Activated CD8-positive, alpha-beta T cell treated with anti-CD3 and anti-CD28 coated beads for 36 hours (primary cell): ENCODE measurements around the gene LRRC8E. TPM values are rescaled to one million over a fixed set of nuclear protein-coding genes. Genes with fewer than 3 reads are reported as not detected.
"Not testable (repeated sequence)": the region's sequence is repeated elsewhere in the genome, so short reads cannot be mapped to it uniquely, and the experiment has no call there.

Experiments used
- ATAC-seq: fragments of 200-7000 bp; cut with Tn5 transposase; one replicate; pipeline ENCODE4 v1.10.0; 2021; ENCODE audit warnings: mild to moderate bottlenecking, moderate library complexity
- CTCF ChIA-PET: fragments of 350-600 bp; sonication (Branson Sonifier 250); formaldehyde crosslinking; loops from one replicate; lab custom pipeline; 2021; ENCODE audit warnings: antibody characterized with exemption; lab: Charles Lee
- POLR2A ChIA-PET: fragments of 350-600 bp; sonication (Branson Sonifier 250); formaldehyde crosslinking; loops from one replicate; lab custom pipeline; 2021; ENCODE audit warnings: antibody characterized with exemption; lab: Charles Lee
- DNase-seq: peaks from one replicate; pipeline ENCODE4 v3.0.0-alpha.2; 2020
- H3K27ac Mint-ChIP-seq: one replicate; pipeline ENCODE4 v1.8.0; 2021; ENCODE audit warnings: mild to moderate bottlenecking, mixed read lengths
- H3K27me3 Mint-ChIP-seq: one replicate; pipeline ENCODE4 v1.8.0; 2021; ENCODE audit warnings: mixed read lengths
- H3K36me3 Mint-ChIP-seq: one replicate; pipeline ENCODE4 v1.8.0; 2021; ENCODE audit warnings: low read depth, mixed read lengths
- H3K4me1 Mint-ChIP-seq: one replicate; pipeline ENCODE4 v1.8.0; 2021; ENCODE audit warnings: low read depth, mixed read lengths
- H3K4me3 Mint-ChIP-seq: one replicate; pipeline ENCODE4 v1.8.0; 2021; ENCODE audit warnings: mild to moderate bottlenecking, moderate library complexity, mixed read lengths
- H3K9me3 Mint-ChIP-seq: one replicate; pipeline ENCODE4 v1.8.0; 2021; ENCODE audit warnings: mixed read lengths
- CTCF ChIP-seq: fragments of 200-600 bp; IDR thresholded peaks from one replicate; pipeline ENCODE4 v1.8.0; 2022; ENCODE audit warnings: antibody characterized with exemption, mild to moderate bottlenecking
- intact Hi-C: fragments of 100-400 bp; cut with micrococcal nuclease; formaldehyde crosslinking; loops from one replicate; pipeline ENCODE4 v1.10.0; 2022
- total RNA-seq, 2 experiments: library from RNA; stranded (reverse); gene quantifications; one replicate each; pipeline ENCODE4 v1.2.3, GENCODE V29; 2021

Gene LRRC8E
- total RNA-seq, 2 experiments from 2014 or later = not detected

DNA sequence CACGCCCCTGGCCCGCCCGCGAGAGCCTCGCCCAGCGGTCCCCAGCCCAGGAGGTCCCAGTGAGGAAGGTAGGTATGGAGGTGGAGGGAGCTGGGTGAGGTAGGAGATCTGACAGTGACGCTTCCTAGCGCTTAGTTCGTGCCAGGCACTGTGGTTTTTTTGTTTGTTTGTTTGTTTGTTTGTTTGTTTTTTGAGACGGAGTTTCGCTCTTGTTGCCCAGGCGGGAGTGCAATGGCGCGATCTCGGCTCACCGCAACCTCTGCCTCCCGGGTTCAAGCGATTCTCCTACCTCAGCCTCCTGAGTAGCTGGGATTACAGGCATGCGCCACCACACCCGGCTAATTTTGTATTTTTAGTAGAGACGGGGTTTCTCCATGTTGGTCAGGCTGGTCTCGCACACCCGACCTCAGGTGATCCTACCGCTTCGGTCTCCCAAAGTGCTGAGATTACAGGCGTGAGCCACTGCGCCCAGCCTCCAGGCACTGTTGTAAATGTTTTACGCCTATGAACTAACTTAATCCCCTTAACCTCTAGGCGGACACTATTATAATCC lies 29.8 kb downstream of the LRRC8E start:
- Mint-ChIP-seq H3K4me3 (peak overlapping the region; percentile 57), H3K27me3 (peaks cover 22% of the 10 kb centered on the region), H3K4me1 (peaks cover 28% of the 10 kb centered on the region)
- H3K27ac Mint-ChIP-seq, DNase-seq, intact Hi-C loops, H3K36me3 Mint-ChIP-seq, H3K9me3 Mint-ChIP-seq, ATAC-seq: not testable (repeated sequence)
- POLR2A ChIA-PET = interaction anchor here (0.6 to 3.2 kb wide), 4 partner anchors 8 to 49 kb away, joined by 3 to 14 read pairs (median 12); partner anchors contain the start of genes CTXN1 and TIMM44
- CTCF ChIA-PET = interaction anchor here (1.1 to 2.4 kb wide), 5 partner anchors 10 to 60 kb away, joined by 3 to 14 read pairs (median 3); partner anchors contain the start of genes MAP2K7 and TIMM44
- TF ChIP-seq CTCF = peak; percentile 56

DNA sequence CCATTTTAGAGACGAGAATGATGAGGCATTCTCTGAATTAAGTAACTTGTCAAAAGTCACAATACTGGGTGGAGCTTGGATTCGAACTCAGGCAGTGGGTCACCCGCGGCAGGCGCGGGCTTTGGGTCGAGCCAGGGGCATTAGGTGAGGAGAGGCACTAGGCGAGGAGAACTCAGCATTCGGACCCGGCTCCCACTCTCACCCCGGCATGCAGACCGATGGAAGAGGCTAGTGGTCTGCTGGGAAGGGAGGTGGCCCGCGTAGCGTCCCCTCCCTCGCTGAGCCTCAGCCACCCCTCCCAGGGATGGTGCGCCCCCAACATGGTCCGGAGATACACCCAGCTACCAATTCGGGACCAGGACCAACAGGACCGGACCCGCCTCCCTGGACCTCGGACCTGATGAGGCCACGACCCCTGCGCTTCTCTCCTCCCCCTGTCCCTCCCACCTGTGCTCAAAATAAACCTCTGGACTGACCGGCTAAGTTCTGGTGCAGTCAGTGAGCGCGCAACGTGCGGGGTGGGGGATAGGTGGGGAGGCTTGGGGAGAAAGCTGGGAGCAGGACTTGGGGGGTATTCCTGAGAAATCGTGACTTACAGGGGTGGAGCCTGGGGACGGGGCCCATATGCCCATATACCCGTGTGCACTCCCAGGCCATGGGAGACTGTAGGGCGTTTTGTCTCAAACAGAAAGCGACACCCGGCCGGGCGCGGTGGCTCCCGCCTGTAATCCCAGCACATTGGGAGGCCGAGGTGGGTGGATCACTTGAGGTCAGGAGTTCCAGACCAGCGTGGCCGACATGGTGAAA lies 30.5 kb downstream of the LRRC8E start:
- no peak for DNase-seq
- peaks cover 28% of the 10 kb centered on the region for H3K4me1 Mint-ChIP-seq
- intact Hi-C loops = no loop called here
- TF ChIP-seq CTCF = no peak
- no peak for ATAC-seq
- no peaks in the 10 kb centered on the region for H3K36me3 Mint-ChIP-seq
- POLR2A ChIA-PET = interaction anchor here (0.6 to 3.2 kb wide), 5 partner anchors 8 to 50 kb away, joined by 3 to 14 read pairs (median 12); partner anchors contain the start of genes CTXN1 and TIMM44
- H3K4me3 Mint-ChIP-seq = peak overlapping the region; percentile 81
- H3K9me3 Mint-ChIP-seq = no peaks in the 10 kb centered on the region
- CTCF ChIA-PET = interaction anchor here (1.2 to 4.5 kb wide), 8 partner anchors 10 to 61 kb away, joined by 3 to 31 read pairs (median 6); partner anchors contain the start of genes MAP2K7 and TIMM44
- H3K27ac Mint-ChIP-seq = no peak overlapping the region
- peaks cover 22% of the 10 kb centered on the region for H3K27me3 Mint-ChIP-seq

DNA sequence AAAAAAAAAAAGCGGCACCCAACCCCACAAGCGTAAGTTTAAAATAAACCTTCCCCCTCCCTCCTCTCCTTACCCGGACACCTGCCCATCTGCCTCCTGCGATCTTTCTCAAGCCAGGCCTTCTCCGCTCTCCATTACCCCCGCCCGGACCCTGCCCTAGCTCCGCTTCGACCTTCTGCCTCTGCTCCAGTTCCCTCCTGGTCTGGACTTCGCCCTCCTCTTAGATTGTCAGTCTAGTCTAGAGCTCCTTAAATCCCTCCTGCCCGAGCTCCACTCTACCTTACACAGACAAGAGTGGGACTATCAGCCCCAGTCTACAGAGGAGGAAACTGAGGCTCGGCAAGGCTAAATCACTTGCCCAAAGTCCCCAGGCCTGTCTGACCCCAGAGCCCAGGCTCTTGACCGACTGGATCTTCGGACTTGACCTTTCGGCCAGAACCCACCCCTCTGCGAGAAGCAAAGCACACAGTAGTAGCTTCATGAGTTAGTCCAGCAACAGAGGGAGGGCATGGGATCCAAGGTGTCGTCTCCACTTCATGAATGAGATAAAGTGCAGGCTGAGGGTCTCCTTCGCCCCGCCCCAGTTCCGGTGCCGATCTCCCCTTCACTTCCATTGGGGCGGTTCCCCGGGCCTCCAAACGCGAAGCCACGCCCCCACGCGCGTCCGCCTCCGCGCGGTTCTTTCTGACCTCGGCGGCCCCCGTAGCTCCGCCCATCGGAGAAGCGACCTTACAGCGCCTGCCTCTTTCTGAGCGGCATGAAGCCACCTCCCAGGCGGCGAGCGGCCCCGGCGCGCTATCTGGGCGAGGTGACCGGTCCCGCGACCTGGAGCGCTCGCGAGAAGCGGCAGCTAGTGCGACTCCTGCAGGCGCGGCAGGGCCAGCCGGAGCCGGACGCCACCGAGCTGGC lies 31.6 kb downstream of the LRRC8E start, which contains the start of gene SNAPC2:
Gene SNAPC2 (plus strand): TSS at position 729 of the 909 bp plus-strand sequence. CDS start 29 bp downstream, at position 758.
- peaks cover 28% of the 10 kb centered on the region for H3K4me1 Mint-ChIP-seq
- intact Hi-C loops = loop anchor here (10.0 kb wide), 1 partner anchor 65 kb away; no protein-coding TSS in a partner anchor
- TF ChIP-seq CTCF = no peak
- peak within 1 kb of the TSS; percentile 89 for H3K27ac Mint-ChIP-seq
- DNase-seq (peak; percentile 98), ATAC-seq (peak; percentile 72)
- ChIA-PET POLR2A (interaction anchor here (0.6 to 4.8 kb wide), 5 partner anchors 11 to 30 kb away, joined by 3 to 38 read pairs (median 7); partner anchors contain the start of genes MAP2K7 and TIMM44), CTCF (interaction anchor here (1.1 to 4.5 kb wide), 8 partner anchors 11 to 352 kb away, joined by 3 to 31 read pairs (median 5); partner anchors contain the start of genes MAP2K7 and TIMM44)
- no peaks in the 10 kb centered on the region for H3K36me3 Mint-ChIP-seq
- peak within 1 kb of the TSS; percentile 81 for H3K4me3 Mint-ChIP-seq
- H3K9me3 Mint-ChIP-seq = no peaks in the 10 kb centered on the region
- peaks cover 22% of the 10 kb centered on the region for H3K27me3 Mint-ChIP-seq

DNA sequence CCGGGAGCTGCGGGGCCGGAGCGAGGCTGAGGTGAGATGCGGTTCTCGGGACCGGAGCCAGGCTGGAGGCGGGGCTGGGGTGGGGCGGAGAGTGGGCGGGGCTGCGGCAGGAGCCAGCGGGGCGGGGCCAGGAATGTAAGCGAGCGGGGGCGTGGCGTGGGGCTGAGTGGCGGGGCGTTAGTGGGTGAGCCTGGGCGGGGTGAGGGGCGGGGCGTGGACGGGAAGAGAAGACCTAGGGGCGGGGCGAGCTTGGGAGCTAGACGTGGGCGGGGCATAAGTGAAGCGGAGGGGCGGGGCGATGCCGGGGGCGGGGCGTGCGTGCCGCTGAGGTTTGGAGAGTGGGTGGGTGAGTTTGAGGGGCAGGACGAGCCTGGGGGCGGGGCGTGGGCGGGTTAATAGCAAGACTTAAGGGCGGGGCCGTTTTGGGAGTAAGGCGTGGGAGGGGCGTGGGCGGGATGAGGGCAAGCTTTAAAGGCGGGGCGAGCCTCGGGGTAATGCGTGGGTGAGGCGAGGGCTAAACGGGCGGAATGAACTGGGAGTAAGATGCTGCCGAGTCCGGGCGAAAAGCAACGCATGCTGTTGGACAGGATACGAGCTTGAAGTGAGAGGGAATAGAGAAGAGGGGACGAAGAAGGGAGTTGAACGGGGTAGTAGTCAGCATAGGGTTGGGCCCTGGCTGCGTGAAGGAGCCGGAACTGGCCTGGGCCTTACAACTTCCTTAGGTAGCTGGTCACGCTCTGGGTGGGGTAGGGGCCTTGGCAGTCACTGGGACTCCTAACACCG lies 32.4 kb downstream of the LRRC8E start:
- Mint-ChIP-seq H3K36me3 (no peaks in the 10 kb centered on the region), H3K9me3 (no peaks in the 10 kb centered on the region), H3K27ac (peak overlapping the region; percentile 89), H3K4me3 (peak overlapping the region; percentile 81), H3K4me1 (peaks cover 26% of the 10 kb centered on the region), H3K27me3 (peaks cover 18% of the 10 kb centered on the region)
- POLR2A ChIA-PET = interaction anchor here (0.6 to 4.8 kb wide), 8 partner anchors 11 to 431 kb away, joined by 3 to 38 read pairs (median 4); partner anchors contain the start of genes MAP2K7 and TIMM44
- ATAC-seq (peak; percentile 77), DNase-seq (peak; percentile 100)
- intact Hi-C loops = loop anchor here (10.0 kb wide), 1 partner anchor 66 kb away; no protein-coding TSS in a partner anchor
- no peak for TF ChIP-seq CTCF
- CTCF ChIA-PET = interaction anchor here (1.1 to 4.5 kb wide), 8 partner anchors 10 to 353 kb away, joined by 3 to 31 read pairs (median 5); partner anchors contain the start of genes MAP2K7 and TIMM44
